RWPE2 (cell line): ENCODE results near the gene TECTA.
"Not testable (repeated sequence)": the region's sequence is repeated elsewhere in the genome, so short reads cannot be mapped to it uniquely, and the experiment has no call there.

Source experiments
- ATAC-seq: fragments of 200-7000 bp; cut with Tn5 transposase; 3 replicates; pipeline ENCODE4 v1.9.1; 2021; ENCODE audit warnings: low read depth
- DNase-seq: peaks from one replicate; pipeline ENCODE4 v3.0.0-alpha.2; 2020; ENCODE audit warnings: low spot score
- H3K27ac ChIP-seq: fragments of 450-650 bp; 2 replicates; pipeline ENCODE4 v1.5.1; 2017; ENCODE audit warnings: mild to moderate bottlenecking; ENCODE audit not compliant: poor library complexity, severe bottlenecking
- H3K27me3 ChIP-seq: fragments of 250-450 bp; sonication (Bioruptor Pico); 2 replicates; pipeline ENCODE4 v1.5.1; 2021; ENCODE audit warnings: mild to moderate bottlenecking, moderate library complexity; ENCODE audit not compliant: insufficient read depth, poor library complexity, severe bottlenecking
- H3K36me3 ChIP-seq: fragments of 250-450 bp; sonication (Bioruptor Pico); 2 replicates; pipeline ENCODE4 v1.5.1; 2020; ENCODE audit warnings: low read depth, mild to moderate bottlenecking, moderate library complexity
- H3K4me1 ChIP-seq: fragments of 250-450 bp; sonication (Bioruptor Pico); 2 replicates; pipeline ENCODE4 v1.5.1; 2021; ENCODE audit warnings: mild to moderate bottlenecking, moderate library complexity; ENCODE audit not compliant: insufficient read depth, poor library complexity, severe bottlenecking
- H3K4me3 ChIP-seq: fragments of 250-450 bp; sonication (Bioruptor Pico); 2 replicates; pipeline ENCODE4 v1.5.1; 2021; ENCODE audit warnings: mild to moderate bottlenecking, moderate library complexity; ENCODE audit not compliant: severe bottlenecking
- H3K9me3 ChIP-seq: fragments of 250-450 bp; sonication (Bioruptor Pico); 2 replicates; pipeline ENCODE4 v1.5.1; 2021; ENCODE audit warnings: mild to moderate bottlenecking, moderate library complexity; ENCODE audit not compliant: severe bottlenecking
- CTCF ChIP-seq: fragments of 450-650 bp; IDR thresholded peaks from one replicate; pipeline ENCODE4 v1.5.1; 2017; ENCODE audit warnings: mild to moderate bottlenecking, moderate library complexity; ENCODE audit not compliant: poor library complexity, severe bottlenecking

TECTA gene

DNA sequence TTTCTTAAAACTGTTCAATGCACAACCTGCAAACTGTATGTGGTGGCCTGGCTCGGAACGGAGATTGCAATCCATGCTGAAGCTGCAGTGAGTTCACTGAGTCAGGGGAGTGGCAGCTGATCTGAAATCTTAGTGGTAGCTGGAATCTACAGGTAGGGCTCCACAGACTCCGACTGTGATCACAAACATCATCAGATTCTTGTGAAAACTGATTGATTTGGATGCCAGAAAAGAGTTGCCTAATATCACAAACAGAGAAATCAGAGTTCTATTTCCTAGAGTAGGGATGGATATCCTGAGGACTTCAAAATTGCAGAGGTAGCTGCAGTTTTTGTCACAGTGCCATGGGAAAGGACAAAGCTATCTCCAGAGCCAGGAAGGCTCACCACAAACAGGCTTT, 134.0 kb downstream of the TECTA start:
- ATAC-seq (no peak), DNase-seq (no peak)

GRCh38 chr11:121236115-121237001, 135.3 kb downstream of the TECTA start:
- Histone ChIP-seq H3K4me1 (peaks cover 12% of the 10 kb centered on the region), H3K27me3 (no peaks in the 10 kb centered on the region), H3K27ac (no peak overlapping the region), H3K4me3 (no peak overlapping the region), H3K9me3 (no peaks in the 10 kb centered on the region), H3K36me3 (no peaks in the 10 kb centered on the region)
- no peak for TF ChIP-seq CTCF
- ATAC-seq (no peak), DNase-seq (no peak)

More for the DNA sequence above, 134.0 kb downstream of the TECTA start:
- Histone ChIP-seq H3K4me1 (peaks cover 12% of the 10 kb centered on the region), H3K27ac (no peak overlapping the region), H3K36me3 (no peaks in the 10 kb centered on the region), H3K27me3 (peaks cover under 1% of the 10 kb centered on the region), H3K9me3 (no peaks in the 10 kb centered on the region), H3K4me3 (no peak overlapping the region)
- no peak for TF ChIP-seq CTCF

DNA sequence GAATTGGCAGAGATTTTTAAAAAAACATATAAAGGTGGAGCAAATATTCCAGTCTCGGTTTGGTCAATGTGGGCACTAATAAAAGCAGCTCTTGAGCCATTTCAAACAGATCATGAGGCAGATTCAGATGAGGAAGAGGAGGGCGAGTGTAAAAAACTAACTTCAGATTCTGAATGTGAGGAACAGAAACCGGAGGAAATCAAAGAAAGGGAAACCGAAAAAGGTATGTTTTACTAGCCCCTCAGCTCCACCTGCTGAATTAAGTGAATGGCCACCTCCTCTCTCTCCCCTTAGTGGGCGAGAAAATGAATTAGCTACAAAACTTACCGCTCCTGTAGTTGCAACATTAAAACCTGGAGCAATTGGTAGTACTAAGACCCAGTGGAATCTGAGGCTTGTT, 136.2 kb downstream of the TECTA start:
- H3K4me3 ChIP-seq, DNase-seq, ATAC-seq, H3K27ac ChIP-seq, H3K36me3 ChIP-seq, H3K27me3 ChIP-seq, H3K9me3 ChIP-seq: not testable (repeated sequence)
- peaks cover 12% of the 10 kb centered on the region for H3K4me1 ChIP-seq

GRCh38 chr11:121237686-121238658, 136.9 kb downstream of the TECTA start:
- H3K36me3 ChIP-seq, result no peaks in the 10 kb centered on the region
- H3K9me3 ChIP-seq, result no peaks in the 10 kb centered on the region
- no peak overlapping the region for H3K4me3 ChIP-seq
- H3K4me1 ChIP-seq, result peaks cover 12% of the 10 kb centered on the region
- TF ChIP-seq CTCF, result no peak
- H3K27me3 ChIP-seq, result no peaks in the 10 kb centered on the region
- H3K27ac ChIP-seq, result no peak overlapping the region
- no peak for DNase-seq
- ATAC-seq, result peak; percentile 21; the same call in 1 of the 3 replicates

DNA sequence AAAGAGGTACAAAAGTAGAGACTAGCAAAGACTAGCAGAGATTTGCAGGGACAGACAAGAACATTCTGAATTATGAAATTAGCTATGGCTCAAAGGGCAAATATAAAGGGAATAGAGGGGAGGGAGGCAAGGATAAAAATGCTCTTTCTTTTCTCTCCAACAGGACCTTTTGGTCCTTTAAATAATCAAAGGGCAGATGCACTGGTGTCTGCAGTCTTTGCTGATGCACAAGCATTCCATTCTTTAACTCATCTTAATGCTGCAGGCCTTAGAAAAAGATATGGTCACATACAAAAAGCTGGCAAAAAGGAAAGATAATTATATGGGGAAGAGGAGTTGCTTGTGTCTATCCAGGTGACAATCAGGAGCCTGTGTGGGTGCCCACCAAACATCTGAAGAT, 137.9 kb downstream of the TECTA start:
- Histone ChIP-seq H3K4me3 (no peak overlapping the region), H3K9me3 (no peaks in the 10 kb centered on the region), H3K36me3 (no peaks in the 10 kb centered on the region), H3K27me3 (no peaks in the 10 kb centered on the region), H3K4me1 (peaks cover 12% of the 10 kb centered on the region), H3K27ac (no peak overlapping the region)
- DNase-seq (no peak), ATAC-seq (no peak)
- TF ChIP-seq CTCF, result no peak

DNA sequence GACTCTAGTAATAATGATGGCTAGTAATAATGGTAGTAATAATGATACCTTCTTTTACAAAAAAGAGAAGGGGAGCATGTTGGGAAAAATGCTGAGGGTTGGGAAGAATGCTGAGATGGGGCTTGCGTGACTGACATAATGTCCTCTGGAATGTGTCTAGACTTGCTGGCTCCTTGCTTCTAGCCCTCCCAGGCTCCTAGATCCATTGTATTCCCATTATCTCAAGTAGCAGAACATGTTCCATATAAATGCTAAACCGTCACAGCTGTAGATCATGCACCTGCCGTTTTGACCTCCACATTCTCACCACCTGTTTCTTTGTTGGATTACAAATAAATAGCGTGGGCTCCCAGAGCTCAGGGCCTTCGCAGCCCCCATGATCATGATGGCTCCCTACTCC, 139.0 kb downstream of the TECTA start:
- H3K27me3 ChIP-seq, H3K27ac ChIP-seq, DNase-seq: not testable (repeated sequence)

More for the DNA sequence above, 139.0 kb downstream of the TECTA start:
- not testable (repeated sequence) for H3K36me3 ChIP-seq, ATAC-seq, H3K9me3 ChIP-seq, H3K4me3 ChIP-seq
- H3K4me1 ChIP-seq, result peaks cover 12% of the 10 kb centered on the region
